ENCODE measurements around the gene BPTF.
"Not testable (repeated sequence)": the region's sequence is repeated elsewhere in the genome, so short reads cannot be mapped to it uniquely, and the experiment has no call there.

BPTF gene, protein sequence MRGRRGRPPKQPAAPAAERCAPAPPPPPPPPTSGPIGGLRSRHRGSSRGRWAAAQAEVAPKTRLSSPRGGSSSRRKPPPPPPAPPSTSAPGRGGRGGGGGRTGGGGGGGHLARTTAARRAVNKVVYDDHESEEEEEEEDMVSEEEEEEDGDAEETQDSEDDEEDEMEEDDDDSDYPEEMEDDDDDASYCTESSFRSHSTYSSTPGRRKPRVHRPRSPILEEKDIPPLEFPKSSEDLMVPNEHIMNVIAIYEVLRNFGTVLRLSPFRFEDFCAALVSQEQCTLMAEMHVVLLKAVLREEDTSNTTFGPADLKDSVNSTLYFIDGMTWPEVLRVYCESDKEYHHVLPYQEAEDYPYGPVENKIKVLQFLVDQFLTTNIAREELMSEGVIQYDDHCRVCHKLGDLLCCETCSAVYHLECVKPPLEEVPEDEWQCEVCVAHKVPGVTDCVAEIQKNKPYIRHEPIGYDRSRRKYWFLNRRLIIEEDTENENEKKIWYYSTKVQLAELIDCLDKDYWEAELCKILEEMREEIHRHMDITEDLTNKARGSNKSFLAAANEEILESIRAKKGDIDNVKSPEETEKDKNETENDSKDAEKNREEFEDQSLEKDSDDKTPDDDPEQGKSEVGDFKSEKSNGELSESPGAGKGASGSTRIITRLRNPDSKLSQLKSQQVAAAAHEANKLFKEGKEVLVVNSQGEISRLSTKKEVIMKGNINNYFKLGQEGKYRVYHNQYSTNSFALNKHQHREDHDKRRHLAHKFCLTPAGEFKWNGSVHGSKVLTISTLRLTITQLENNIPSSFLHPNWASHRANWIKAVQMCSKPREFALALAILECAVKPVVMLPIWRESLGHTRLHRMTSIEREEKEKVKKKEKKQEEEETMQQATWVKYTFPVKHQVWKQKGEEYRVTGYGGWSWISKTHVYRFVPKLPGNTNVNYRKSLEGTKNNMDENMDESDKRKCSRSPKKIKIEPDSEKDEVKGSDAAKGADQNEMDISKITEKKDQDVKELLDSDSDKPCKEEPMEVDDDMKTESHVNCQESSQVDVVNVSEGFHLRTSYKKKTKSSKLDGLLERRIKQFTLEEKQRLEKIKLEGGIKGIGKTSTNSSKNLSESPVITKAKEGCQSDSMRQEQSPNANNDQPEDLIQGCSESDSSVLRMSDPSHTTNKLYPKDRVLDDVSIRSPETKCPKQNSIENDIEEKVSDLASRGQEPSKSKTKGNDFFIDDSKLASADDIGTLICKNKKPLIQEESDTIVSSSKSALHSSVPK (N-terminal part only)

DNA sequence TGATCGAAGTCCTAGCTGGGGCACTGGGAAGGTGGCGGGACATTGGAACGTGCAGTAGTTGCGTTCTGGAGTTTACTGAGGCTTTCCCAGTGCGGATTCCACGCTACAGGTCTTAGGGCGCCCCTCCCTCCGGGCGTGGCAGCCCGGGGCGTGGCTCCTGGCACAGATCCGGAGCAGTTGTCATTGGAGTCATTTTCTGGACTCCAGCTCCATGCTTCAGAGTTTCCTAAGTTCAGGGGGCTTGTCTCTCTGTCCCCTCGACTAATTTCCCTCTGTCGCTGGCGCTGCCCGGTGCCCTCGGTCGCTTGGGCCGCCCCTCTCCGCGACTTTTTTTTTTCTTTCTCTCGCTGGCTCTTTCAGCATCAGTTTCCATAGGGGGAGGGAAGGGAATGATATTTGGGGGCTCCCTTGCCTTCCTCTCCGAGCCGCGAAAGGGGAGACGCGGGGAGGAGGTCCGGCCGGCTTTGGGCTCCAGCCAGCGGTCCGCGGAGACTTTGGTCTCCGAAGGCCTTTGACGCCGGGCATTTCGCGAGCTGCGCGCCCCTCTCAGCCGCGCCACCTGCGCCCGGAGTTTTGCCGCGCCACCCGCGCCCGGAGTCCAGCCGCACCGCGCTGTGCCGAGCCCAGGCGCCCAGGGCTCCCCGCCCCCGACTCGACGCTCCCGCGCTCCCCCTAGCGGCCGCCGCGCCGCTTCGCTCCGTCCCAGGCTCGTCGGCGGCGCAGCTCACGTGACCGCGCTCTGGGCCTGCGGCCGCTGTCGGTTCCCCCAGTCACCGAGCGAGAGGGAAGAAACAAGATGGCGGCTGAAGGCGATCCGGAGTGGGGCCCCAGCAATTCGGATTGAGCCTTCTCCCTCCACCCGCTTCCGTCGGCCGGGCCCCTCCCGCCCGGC, at the start of gene BPTF:
Gene BPTF (plus strand): TSS at position 769 of the 892 bp plus-strand sequence. CDS start 222 bp downstream, outside the sequence.
- Mint-ChIP-seq H3K36me3 (ENCODE audit: low read depth) (peaks cover 23% of the 10 kb centered on the region), H3K9me3 (no peaks in the 10 kb centered on the region), H3K27me3 (peaks cover 10% of the 10 kb centered on the region), H3K4me1 (ENCODE audit: low read depth) (peaks cover 30% of the 10 kb centered on the region), H3K27ac (peak within 1 kb of the TSS; percentile 98), H3K4me3 (peak within 1 kb of the TSS; percentile 97)
- peak; percentile 93 for DNase-seq

DNA sequence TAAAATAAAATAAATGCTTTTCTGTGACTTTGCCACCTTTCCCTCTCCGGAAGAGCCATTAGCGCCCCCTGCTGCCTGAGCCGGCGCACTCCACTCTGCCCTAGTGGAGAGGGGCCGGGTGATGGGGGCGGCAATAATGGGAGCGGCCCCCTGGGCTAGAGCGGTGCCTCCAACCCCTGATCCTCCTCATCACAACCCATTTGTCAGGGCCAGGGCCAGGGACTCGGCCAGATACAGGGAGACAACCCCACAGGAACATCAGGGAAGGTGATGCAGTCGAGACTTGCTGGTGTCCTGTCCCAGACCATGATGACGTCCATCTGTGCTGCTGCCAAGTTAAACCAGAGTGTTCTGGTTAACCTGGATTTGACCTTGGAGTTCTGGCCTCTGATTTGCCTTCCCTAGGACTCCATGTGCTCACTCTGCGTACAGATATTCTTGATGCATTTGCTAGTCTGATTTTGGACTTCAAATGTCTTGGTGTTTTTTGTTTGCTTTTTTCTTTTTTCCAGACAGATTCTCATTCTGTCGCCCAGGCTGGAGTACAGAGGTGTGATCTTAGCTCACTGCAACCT, 46.1 kb upstream of the BPTF start:
- H3K27ac Mint-ChIP-seq, result no peak overlapping the region
- H3K9me3 Mint-ChIP-seq, result no peaks in the 10 kb centered on the region
- peak; percentile 37 for DNase-seq

DNA sequence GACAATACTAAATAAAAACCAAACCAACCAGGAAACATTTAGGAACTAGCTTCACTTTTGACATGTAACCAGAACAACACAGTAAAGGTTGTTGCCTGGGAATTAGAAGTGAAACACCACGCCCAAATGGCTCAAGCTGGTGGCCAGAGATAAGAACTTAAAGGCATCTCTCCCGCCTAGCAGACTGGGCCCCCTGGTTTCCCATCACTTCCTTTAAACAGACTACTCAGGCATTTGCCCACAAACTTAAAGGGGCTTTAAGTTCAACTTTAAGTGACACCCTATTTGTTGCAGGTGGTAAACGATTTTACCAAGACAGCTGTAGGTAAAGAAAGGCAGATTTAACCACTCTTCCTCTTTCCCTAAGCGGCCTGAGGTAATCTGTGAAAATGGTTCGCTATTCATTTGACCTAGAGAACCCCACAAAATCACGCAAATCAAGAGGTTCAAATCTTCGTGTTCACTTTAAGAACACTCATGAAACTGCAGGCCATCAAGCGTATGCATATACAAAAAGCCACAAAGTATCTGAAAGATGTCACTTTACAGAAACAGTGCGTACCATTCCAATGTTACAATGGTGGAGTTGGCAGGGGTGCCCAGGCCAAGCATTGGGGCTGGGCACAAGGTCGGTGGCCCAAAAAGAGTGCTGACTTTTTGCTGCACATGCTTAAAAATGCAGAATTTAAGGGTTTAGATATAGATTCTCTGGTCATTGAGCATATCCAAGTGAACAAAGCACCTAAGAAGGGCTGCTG, 40.8 kb upstream of the BPTF start:
- H3K4me1 Mint-ChIP-seq (ENCODE audit: low read depth), result no peaks in the 10 kb centered on the region
- no peak for DNase-seq
- H3K4me3 Mint-ChIP-seq, result no peak overlapping the region
- H3K9me3 Mint-ChIP-seq, result no peaks in the 10 kb centered on the region
- H3K27me3 Mint-ChIP-seq, result no peaks in the 10 kb centered on the region
- no peak overlapping the region for H3K27ac Mint-ChIP-seq
- H3K36me3 Mint-ChIP-seq (ENCODE audit: low read depth), result no peaks in the 10 kb centered on the region

More for the DNA sequence above, 46.1 kb upstream of the BPTF start:
- Mint-ChIP-seq H3K4me3 (no peak overlapping the region), H3K36me3 (ENCODE audit: low read depth) (no peaks in the 10 kb centered on the region), H3K27me3 (no peaks in the 10 kb centered on the region), H3K4me1 (ENCODE audit: low read depth) (no peaks in the 10 kb centered on the region)

DNA sequence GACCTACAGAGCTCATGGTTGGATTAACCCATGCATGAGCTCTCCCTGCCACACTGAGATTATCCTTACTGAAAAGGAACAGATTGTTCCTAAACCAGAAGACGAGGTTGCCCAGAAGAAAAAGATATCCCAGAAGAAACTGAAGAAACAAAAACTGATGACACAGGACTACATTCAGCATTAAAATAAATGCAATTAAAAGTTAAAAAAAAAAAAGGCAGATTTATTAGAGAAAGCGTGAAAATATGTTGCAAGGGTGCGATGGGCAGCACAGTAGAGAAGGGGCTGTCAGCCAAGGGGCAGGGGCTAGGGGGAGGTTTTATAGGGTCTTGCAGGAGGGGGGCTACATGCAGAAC, 40.2 kb upstream of the BPTF start:
- no peaks in the 10 kb centered on the region for H3K4me1 Mint-ChIP-seq (ENCODE audit: low read depth)
- no peak for DNase-seq
- no peak overlapping the region for H3K4me3 Mint-ChIP-seq
- no peaks in the 10 kb centered on the region for H3K36me3 Mint-ChIP-seq (ENCODE audit: low read depth)
- no peaks in the 10 kb centered on the region for H3K9me3 Mint-ChIP-seq
- H3K27me3 Mint-ChIP-seq, result no peaks in the 10 kb centered on the region
- no peak overlapping the region for H3K27ac Mint-ChIP-seq

DNA sequence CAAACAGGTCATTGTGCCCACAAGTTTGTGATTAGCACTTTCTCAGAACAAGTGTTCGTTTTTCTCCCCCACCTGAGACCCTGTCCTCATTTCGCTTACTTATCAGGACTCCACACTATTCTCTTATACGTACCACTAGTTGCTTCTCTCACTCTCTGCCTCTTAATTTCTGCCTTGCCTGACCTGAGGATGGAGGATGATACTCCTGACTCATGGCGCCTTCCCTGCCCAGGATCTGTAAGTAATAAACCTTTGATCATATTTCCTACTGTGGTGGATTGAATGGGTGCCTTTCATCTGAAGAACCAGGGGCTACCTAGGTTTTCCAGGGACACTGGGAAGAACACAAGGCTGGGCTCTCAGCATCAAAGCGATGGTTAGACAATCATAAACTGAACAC, 39.8 kb upstream of the BPTF start:
- Mint-ChIP-seq H3K4me3 (no peak overlapping the region), H3K4me1 (ENCODE audit: low read depth) (no peaks in the 10 kb centered on the region), H3K9me3 (no peaks in the 10 kb centered on the region), H3K27ac (no peak overlapping the region), H3K27me3 (no peaks in the 10 kb centered on the region), H3K36me3 (ENCODE audit: low read depth) (no peaks in the 10 kb centered on the region)
- DNase-seq, result no peak

DNA sequence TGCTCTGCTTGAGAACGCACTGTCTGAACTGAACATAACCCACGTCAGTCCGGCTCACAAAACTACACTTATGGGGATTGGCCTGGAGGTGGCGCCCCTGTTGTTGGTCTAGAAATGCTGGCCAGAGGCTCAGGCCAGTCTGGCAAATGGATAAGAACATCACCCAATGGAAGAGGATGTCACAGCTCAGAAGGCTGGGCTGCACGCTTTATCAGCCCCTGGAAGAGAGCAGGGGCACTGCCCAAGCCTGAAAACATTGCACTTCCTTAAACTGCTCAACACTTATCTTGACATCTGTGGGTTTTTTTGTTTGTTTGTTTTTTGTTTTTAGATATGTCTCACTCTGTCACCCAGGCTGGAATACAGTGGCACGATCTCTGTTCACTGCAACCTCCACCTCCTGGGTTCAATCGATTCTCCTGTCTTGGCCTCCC, 24.8 kb upstream of the BPTF start:
- DNase-seq, result peak; percentile 55
- H3K36me3 Mint-ChIP-seq (ENCODE audit: low read depth), result no peaks in the 10 kb centered on the region
- no peak overlapping the region for H3K27ac Mint-ChIP-seq
- no peaks in the 10 kb centered on the region for H3K27me3 Mint-ChIP-seq
- H3K4me1 Mint-ChIP-seq (ENCODE audit: low read depth), result no peaks in the 10 kb centered on the region
- no peak overlapping the region for H3K4me3 Mint-ChIP-seq
- H3K9me3 Mint-ChIP-seq, result no peaks in the 10 kb centered on the region

DNA sequence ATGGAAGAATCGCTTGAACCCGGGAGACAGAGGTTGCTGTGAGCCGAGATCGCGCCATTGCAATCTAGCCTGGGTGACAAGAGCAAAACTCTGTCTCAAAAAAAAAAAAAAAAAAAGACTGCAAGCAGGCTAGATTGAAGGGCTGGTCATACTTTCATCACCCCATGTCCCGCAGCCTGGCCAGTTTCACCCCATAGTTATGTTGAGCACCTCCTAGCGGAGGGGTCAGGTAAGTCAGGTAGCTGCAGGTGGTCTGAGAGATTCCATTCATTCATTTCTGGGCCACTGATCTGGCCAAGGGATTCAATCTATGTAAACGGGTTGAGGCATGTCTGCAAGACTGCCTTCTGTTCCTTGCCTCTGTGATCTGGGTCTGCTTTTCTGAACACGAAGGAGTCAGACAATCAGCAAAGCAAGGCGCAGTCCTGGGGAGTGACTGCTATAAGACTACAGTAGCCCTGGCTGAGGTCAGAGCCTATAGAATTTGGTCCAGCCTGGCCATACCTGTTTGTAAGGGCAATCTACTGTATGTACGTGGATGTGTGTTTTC, 23.6 kb upstream of the BPTF start:
- H3K36me3 Mint-ChIP-seq (ENCODE audit: low read depth), result no peaks in the 10 kb centered on the region
- H3K4me1 Mint-ChIP-seq (ENCODE audit: low read depth), result no peaks in the 10 kb centered on the region
- H3K9me3 Mint-ChIP-seq, result no peaks in the 10 kb centered on the region
- H3K4me3 Mint-ChIP-seq, result no peak overlapping the region
- H3K27ac Mint-ChIP-seq, result no peak overlapping the region
- H3K27me3 Mint-ChIP-seq, result no peaks in the 10 kb centered on the region
- no peak for DNase-seq

DNA sequence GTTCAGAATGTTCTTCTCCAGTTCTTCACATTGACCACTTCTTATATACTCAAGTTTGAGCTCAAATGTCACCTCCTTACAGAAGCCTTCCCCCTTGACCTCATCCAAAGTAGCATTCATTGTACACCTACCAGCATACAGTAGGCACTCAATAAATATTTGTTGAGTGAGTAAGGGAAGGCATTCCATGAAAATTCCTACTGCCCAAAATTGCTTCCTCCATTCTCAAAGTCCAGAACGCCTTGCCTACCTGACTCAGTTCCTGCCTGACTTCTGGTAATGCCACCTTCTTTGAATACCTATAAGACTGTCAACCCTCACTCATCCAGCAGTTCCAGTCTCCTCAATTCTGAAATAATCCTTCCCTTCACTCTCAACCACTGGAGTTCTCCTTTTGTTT, 14.8 kb upstream of the BPTF start:
- Mint-ChIP-seq H3K36me3 (ENCODE audit: low read depth) (no peaks in the 10 kb centered on the region), H3K27ac (no peak overlapping the region), H3K9me3 (no peaks in the 10 kb centered on the region), H3K27me3 (peaks cover 3% of the 10 kb centered on the region), H3K4me1 (ENCODE audit: low read depth) (no peaks in the 10 kb centered on the region), H3K4me3 (no peak overlapping the region)
- no peak for DNase-seq

DNA sequence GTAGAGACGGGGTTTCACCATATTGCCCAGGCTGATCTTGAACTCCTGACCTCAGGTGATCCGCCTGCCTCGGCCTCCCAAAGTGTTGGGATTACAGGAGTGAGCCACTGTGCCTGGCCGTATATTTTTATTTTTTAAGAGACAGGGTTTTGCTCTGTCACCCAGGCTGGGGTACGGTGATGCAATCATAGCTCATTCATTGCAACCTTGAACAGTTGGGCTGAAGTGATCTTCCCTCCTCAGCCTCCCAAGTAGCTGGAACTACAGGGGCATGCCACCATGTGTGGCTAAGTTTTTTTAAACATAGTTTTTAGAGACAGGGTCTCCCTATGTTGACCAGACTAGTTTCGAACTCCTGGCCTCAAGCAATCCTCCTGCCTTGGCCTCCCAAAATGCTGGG, 12.9 kb upstream of the BPTF start:
- H3K9me3 Mint-ChIP-seq; H3K27me3 Mint-ChIP-seq; H3K4me1 Mint-ChIP-seq (ENCODE audit: low read depth); DNase-seq; H3K4me3 Mint-ChIP-seq; H3K36me3 Mint-ChIP-seq (ENCODE audit: low read depth); H3K27ac Mint-ChIP-seq: not testable (repeated sequence)

DNA sequence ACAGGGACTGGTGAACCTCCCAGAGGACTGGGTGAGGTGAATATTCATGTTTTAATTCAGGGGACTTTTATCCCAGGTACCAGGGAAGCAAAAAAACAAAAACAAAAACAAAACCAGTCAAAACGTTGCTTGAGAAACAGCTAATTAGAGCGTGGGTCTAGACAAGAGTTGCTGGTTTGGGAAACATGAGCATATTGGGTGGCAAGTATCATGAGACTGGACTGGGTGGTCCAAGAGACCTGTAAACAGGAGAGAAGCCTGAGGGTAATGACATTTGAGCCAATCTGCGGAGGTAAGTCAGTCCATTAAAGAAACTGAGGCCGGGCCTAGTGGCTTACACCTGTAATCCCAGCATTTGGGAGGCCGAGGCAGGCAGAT, 11.5 kb upstream of the BPTF start:
- no peak for DNase-seq
- Mint-ChIP-seq H3K4me3 (no peak overlapping the region), H3K27ac (no peak overlapping the region)

DNA sequence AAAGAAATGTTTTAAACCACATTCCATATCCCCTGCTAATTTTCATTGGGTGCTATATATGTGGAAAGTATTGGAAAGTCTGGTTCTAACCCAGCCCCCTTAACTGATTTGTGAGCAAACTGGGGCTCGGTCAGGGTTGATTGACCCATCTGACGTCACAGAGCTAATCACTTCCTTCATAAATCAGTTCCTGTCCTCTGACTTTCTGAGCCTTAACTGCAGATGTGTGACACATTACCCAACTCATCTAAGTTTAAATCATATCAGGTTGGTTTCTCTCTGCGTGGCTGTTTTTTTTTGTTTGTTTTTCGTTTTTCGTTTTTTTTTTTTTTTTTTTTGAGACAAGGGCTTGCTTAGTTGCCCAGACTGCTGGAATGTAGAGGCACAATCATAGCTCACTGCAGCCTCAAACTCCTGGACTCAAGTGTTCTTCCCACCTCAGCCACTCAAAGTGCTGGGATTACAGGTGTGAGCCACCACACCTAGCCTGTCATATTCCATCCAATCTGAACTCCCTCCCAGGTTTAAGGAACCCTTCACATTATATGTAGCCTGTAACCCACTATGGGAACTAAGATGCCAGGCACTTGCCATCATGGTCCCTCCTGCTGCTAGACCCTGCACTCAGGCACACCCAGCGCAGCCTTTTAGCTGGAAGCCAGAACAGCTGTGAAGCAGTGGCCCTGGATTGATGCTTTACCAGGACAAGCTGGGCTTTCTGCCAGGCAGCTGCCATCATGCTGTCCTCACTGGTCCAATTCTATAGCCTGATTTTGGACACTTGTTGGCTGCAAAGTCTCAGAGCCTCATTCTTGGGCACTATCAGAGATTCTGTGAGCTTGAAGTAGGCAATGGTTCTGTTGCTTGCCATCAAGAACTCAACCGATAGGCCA, 6.9 kb upstream of the BPTF start:
- H3K4me1 Mint-ChIP-seq (ENCODE audit: low read depth), result no peaks in the 10 kb centered on the region
- H3K9me3 Mint-ChIP-seq, result no peaks in the 10 kb centered on the region
- DNase-seq, result no peak
- H3K27ac Mint-ChIP-seq, result no peak overlapping the region
- H3K27me3 Mint-ChIP-seq, result peaks cover 14% of the 10 kb centered on the region
- H3K4me3 Mint-ChIP-seq, result no peak overlapping the region
- H3K36me3 Mint-ChIP-seq (ENCODE audit: low read depth), result no peaks in the 10 kb centered on the region

More for the DNA sequence above, 11.5 kb upstream of the BPTF start:
- no peaks in the 10 kb centered on the region for H3K4me1 Mint-ChIP-seq (ENCODE audit: low read depth)
- H3K9me3 Mint-ChIP-seq, result no peaks in the 10 kb centered on the region
- peaks cover 9% of the 10 kb centered on the region for H3K27me3 Mint-ChIP-seq
- no peaks in the 10 kb centered on the region for H3K36me3 Mint-ChIP-seq (ENCODE audit: low read depth)

DNA sequence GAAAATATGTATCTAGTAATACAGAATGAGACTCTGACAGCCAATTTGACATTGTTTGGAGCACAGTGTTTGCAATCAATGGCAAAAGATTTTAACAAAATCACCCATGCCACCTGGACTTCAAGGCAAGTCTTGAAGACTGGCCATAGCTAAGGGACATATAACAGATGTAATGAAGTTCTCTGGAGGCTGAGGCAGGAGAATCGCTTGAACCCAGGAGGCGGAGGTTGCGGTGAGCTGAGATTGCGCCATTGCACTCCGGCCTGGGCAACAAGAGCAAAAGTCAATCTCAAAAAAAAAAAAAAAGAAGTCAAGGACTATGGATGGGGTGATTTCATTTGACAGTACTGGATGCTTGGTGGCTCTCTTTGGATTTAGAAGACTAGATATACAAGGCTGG, 5.6 kb upstream of the BPTF start:
- H3K27ac Mint-ChIP-seq, result no peak overlapping the region
- H3K36me3 Mint-ChIP-seq (ENCODE audit: low read depth), result no peaks in the 10 kb centered on the region
- H3K4me1 Mint-ChIP-seq (ENCODE audit: low read depth), result peaks cover 6% of the 10 kb centered on the region
- H3K9me3 Mint-ChIP-seq, result no peaks in the 10 kb centered on the region
- H3K27me3 Mint-ChIP-seq, result peaks cover 19% of the 10 kb centered on the region
- H3K4me3 Mint-ChIP-seq, result no peak overlapping the region
- no peak for DNase-seq
